Ascending aorta (tissue), 2 donors: Measurements from ENCODE around the gene DCTN1. TPM values are rescaled to one million over a fixed set of nuclear protein-coding genes. Genes with fewer than 3 reads are reported as not detected.

Experiments used
- DNase-seq, 2 donors: peaks; one replicate each; pipeline ENCODE4 v3.0.0-alpha.2; 2019; ENCODE audit warnings: low spot score in 2 of 2
- H3K27ac ChIP-seq, 2 donors: fragments of 200-600 bp; sonication (generic); one replicate each; pipeline ENCODE4 v1.5.1; 2016 to 2017; ENCODE audit warnings: mild to moderate bottlenecking in 1 of 2
- H3K27me3 ChIP-seq: fragments of 200-600 bp; sonication (generic); one replicate; pipeline ENCODE4 v1.5.1; 2017
- H3K36me3 ChIP-seq, 2 donors: fragments of 200-600 bp; sonication (generic); one replicate each; pipeline ENCODE4 v1.5.1; 2016
- H3K4me1 ChIP-seq, 2 donors: fragments of 200-600 bp; sonication (generic); one replicate each; pipeline ENCODE4 v1.5.1; 2016 to 2017; ENCODE audit warnings: mild to moderate bottlenecking in 1 of 2
- H3K4me3 ChIP-seq, 2 donors: fragments of 200-600 bp; sonication (generic); one replicate each; pipeline ENCODE4 v1.5.1; 2016 to 2017; ENCODE audit warnings: mild to moderate bottlenecking in 1 of 2
- H3K9me3 ChIP-seq, 2 donors: fragments of 200-600 bp; sonication (generic); one replicate each; pipeline ENCODE4 v1.5.1; 2016
- intact Hi-C: fragments of 100-400 bp; cut with DNase I; formaldehyde crosslinking; loops from one replicate; pipeline ENCODE4 v1.15.1; 2023
- total RNA-seq: library from RNA; depleted of rRNA; stranded (reverse); fragments of >200 nt; gene quantifications from one replicate; pipeline ENCODE4 v1.1.0, GENCODE V29; 2016
- TF ChIP-seq, protein P1 (sequence below), 3 experiments: fragments of 200-600 bp in 2 of 3; fragments of 450-650 bp in 1 of 3; sonication (generic) in 2 of 3; IDR thresholded peaks; one replicate each; pipeline ENCODE4 v1.5.1; 2016 to 2019; ENCODE audit warnings: antibody characterized with exemption in 3 of 3, mild to moderate bottlenecking in 1 of 3, moderate library complexity in 1 of 3

Gene DCTN1
- total RNA-seq, 1 donor from 2014 or later = 152 TPM

DNA sequence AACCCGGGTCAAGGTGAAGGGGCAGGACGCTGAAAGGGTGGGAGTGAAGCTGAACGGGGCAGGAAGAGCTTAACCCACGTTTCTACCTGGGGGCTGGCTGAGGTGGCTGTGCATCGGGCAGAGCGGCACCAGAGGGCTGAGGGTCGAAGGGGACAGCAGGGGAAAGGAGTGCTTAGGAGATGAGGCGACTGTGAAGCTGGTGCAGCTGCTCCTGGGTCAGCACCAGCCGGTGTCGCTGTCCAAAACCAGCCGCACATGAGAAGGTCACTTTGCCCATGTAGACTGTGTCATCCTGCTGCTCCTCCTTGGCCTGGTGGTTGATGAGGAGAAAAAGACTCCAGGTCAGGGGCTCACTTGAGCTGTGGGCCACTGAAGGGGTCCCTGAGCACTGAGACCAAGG lies 18.8 kb downstream of the DCTN1 start:
- H3K36me3 ChIP-seq = peaks cover 78 to 98% of the 10 kb centered on the region in 2 donors
- H3K27me3 ChIP-seq = no peaks in the 10 kb centered on the region
- H3K9me3 ChIP-seq = no peaks in the 10 kb centered on the region
- H3K4me1 ChIP-seq = no peaks in the 10 kb centered on the region
- H3K4me3 ChIP-seq = no peak overlapping the region
- intact Hi-C loops = no loop called here
- no peak for DNase-seq
- H3K27ac ChIP-seq = no peak overlapping the region
- TF ChIP-seq, protein P1, sequence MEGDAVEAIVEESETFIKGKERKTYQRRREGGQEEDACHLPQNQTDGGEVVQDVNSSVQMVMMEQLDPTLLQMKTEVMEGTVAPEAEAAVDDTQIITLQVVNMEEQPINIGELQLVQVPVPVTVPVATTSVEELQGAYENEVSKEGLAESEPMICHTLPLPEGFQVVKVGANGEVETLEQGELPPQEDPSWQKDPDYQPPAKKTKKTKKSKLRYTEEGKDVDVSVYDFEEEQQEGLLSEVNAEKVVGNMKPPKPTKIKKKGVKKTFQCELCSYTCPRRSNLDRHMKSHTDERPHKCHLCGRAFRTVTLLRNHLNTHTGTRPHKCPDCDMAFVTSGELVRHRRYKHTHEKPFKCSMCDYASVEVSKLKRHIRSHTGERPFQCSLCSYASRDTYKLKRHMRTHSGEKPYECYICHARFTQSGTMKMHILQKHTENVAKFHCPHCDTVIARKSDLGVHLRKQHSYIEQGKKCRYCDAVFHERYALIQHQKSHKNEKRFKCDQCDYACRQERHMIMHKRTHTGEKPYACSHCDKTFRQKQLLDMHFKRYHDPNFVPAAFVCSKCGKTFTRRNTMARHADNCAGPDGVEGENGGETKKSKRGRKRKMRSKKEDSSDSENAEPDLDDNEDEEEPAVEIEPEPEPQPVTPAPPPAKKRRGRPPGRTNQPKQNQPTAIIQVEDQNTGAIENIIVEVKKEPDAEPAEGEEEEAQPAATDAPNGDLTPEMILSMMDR (IDR thresholded peaks at IDR 0.05) = no peak

DNA sequence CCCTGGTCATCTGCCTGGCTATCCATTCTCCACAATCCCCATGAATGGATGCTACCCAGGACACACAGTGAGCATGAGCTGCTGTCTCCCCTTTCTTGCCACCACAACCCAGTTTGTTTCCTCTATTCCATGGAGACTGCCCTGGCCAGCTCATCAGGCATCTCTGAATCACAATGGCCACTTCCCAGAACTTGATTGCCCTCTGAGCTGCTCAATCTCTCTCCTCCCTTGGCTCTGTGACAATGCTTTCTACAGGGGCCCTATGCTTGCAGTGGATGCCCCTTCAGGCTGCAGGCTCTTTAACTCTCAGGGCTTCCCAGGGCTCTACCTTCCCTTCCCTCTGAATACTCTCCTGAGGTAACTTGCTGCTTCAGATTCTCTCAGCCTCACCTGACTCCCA lies 22.5 kb downstream of the DCTN1 start:
- TF ChIP-seq, protein P1 (IDR thresholded peaks at IDR 0.05) = no peak
- DNase-seq = no peak
- H3K36me3 ChIP-seq = peaks cover 46 to 64% of the 10 kb centered on the region in 2 donors

DNA sequence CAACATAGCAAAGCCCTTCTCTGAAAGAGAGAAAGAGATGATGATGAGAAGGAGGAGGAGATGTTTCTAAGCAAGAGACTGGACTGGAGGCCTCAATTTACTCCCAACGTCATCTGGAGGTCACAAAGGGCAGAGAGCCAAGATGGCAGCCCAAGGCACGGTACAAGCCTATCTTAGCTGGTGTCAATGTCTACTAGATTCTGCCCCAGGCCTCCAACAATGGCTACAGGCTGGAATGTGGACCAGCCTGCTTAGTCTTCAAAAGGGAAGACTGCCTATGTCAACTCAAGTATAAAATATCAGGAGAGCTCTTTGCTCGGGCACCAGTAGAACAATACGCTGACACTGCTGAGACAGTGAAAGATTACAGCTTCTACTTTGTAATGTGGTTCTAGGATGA lies 30.2 kb downstream of the DCTN1 start:
- H3K9me3 ChIP-seq = no peaks in the 10 kb centered on the region
- intact Hi-C loops = no loop called here
- H3K27me3 ChIP-seq = no peaks in the 10 kb centered on the region
- H3K4me1 ChIP-seq = no peaks in the 10 kb centered on the region
- no peak for DNase-seq
- no peaks in the 10 kb centered on the region for H3K36me3 ChIP-seq
- TF ChIP-seq, protein P1 (IDR thresholded peaks at IDR 0.05) = no peak
- H3K27ac ChIP-seq = no peak overlapping the region
- no peak overlapping the region for H3K4me3 ChIP-seq

More for the DNA sequence above, 22.5 kb downstream of the DCTN1 start:
- H3K4me3 ChIP-seq = no peak overlapping the region
- no peaks in the 10 kb centered on the region for H3K4me1 ChIP-seq
- no peaks in the 10 kb centered on the region for H3K27me3 ChIP-seq
- H3K27ac ChIP-seq = no peak overlapping the region
- intact Hi-C loops = no loop called here
- no peaks in the 10 kb centered on the region for H3K9me3 ChIP-seq

DNA sequence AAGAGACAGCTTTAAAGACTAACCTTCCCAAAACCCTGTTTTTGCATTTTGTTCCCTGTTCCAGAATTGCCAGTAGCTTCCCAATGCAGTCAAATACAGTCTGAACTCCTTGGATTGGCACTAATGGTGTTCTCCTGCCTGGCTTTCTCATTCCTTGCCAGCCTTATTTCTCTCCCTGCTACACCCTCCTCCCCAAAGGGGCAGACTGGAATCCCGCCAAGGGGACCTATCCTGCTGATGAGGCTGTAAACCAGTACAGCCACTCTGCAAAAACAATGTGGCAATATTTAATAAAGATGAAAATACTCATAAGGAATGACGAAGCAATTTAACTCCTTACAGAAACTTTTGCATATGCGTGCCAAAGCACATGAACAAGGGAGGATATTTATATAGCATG lies 32.4 kb downstream of the DCTN1 start:
- no peaks in the 10 kb centered on the region for H3K27me3 ChIP-seq
- no peak overlapping the region for H3K4me3 ChIP-seq
- H3K4me1 ChIP-seq = no peaks in the 10 kb centered on the region
- H3K9me3 ChIP-seq = no peaks in the 10 kb centered on the region
- intact Hi-C loops = no loop called here
- H3K27ac ChIP-seq = no peak overlapping the region
- TF ChIP-seq, protein P1 (IDR thresholded peaks at IDR 0.05) = no peak
- H3K36me3 ChIP-seq = no peaks in the 10 kb centered on the region
- no peak for DNase-seq

DNA sequence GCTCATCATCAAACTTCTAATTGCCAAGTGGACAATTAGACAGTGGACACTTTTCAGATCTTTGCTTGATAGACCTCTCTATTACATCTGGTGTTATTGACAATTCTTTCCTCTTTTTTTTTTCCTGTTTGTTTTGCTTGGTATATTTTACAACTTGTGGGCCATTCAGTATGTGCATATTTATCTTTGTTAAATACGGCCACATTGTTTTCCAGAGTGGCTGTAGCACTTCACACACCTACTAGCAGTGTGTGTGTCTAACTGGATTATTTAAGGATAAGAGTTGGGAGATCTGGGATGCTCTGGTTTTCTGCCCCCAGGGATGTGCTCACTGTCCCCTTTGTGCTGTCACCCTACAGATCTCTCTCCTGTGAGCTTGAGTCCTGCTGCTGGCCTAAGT lies 32.8 kb downstream of the DCTN1 start:
- no peaks in the 10 kb centered on the region for H3K4me1 ChIP-seq
- no peak for DNase-seq
- TF ChIP-seq, protein P1 (IDR thresholded peaks at IDR 0.05) = no peak
- no peaks in the 10 kb centered on the region for H3K27me3 ChIP-seq
- no peak overlapping the region for H3K4me3 ChIP-seq
- no peaks in the 10 kb centered on the region for H3K36me3 ChIP-seq
- no peaks in the 10 kb centered on the region for H3K9me3 ChIP-seq
- intact Hi-C loops = no loop called here
- H3K27ac ChIP-seq = no peak overlapping the region

DNA sequence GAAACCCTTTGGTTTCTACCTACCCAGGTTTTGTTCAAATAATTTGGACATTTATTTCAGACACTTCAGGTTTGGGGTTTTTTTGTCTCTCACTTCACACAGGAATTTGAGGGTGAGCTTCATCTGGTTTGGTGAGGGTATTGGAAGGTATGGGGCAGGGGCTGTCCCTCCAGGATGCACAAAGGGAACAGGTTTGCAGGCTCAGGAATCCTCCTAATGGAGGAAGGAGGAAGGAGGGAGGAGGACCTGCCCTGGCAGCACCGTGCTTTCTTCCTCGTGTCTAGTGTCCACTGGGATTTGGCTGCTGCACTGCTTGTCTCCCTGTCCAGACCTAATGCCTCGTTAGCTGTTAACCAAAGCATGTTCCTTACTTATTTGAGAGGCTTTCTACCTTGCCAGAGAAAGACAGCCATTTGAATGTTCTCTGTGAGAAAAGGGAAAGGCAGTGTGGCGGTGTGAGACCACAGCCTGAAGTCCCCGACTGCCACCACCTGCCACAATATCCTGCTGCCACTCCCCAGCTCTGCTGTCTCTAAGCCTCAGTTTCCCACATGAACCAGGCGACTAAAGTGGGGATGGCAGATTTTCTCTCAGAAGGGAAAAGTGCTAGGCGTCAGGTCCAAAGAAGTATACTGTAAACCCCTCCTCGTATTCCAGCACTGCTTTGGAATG lies 34.7 kb downstream of the DCTN1 start:
- TF ChIP-seq, protein P1 (IDR thresholded peaks at IDR 0.05) = no peak
- Histone ChIP-seq H3K4me1 (no peaks in the 10 kb centered on the region), H3K27ac (no peak overlapping the region), H3K9me3 (no peaks in the 10 kb centered on the region), H3K27me3 (no peaks in the 10 kb centered on the region), H3K36me3 (no peaks in the 10 kb centered on the region), H3K4me3 (no peak overlapping the region)
- intact Hi-C loops = no loop called here
- no peak for DNase-seq
